Osteocyte (in vitro differentiated cells): Measurements from ENCODE around the gene TTBK1. TPM values are rescaled to one million over a fixed set of nuclear protein-coding genes. Genes with fewer than 3 reads are reported as not detected.

Experiments
- DNase-seq: peaks from one replicate; pipeline ENCODE4 v3.0.0; 2021; ENCODE audit warnings: mixed read lengths; ENCODE audit not compliant: unreplicated experiment; ENCODE audit errors: extremely low spot score
- H3K27ac Mint-ChIP-seq: one replicate; pipeline ENCODE4 v1.8.0; 2021; ENCODE audit warnings: mild to moderate bottlenecking, mixed read lengths; ENCODE audit not compliant: unreplicated experiment
- H3K27me3 Mint-ChIP-seq: one replicate; pipeline ENCODE4 v1.8.0; 2021; ENCODE audit warnings: mixed read lengths; ENCODE audit not compliant: unreplicated experiment
- H3K36me3 Mint-ChIP-seq: one replicate; pipeline ENCODE4 v1.8.0; 2021; ENCODE audit warnings: mixed read lengths; ENCODE audit not compliant: unreplicated experiment
- H3K4me1 Mint-ChIP-seq: one replicate; pipeline ENCODE4 v1.8.0; 2021; ENCODE audit warnings: mixed read lengths; ENCODE audit not compliant: unreplicated experiment
- H3K4me3 Mint-ChIP-seq: one replicate; pipeline ENCODE4 v1.8.0; 2021; ENCODE audit warnings: mild to moderate bottlenecking, moderate library complexity, mixed read lengths; ENCODE audit not compliant: unreplicated experiment
- H3K9me3 Mint-ChIP-seq: one replicate; pipeline ENCODE4 v1.8.0; 2021; ENCODE audit warnings: mixed read lengths; ENCODE audit not compliant: unreplicated experiment
- CTCF ChIP-seq: fragments of 200-600 bp; sonication (generic); IDR thresholded peaks from 2 replicates; pipeline ENCODE4 v1.5.0; 2021; ENCODE audit warnings: antibody characterized with exemption, mild to moderate bottlenecking, moderate library complexity
- total RNA-seq: library from RNA; stranded (reverse); gene quantifications from 2 replicates; pipeline ENCODE4 v1.2.1, GENCODE V29; 2021

Gene TTBK1
- total RNA-seq, 1 donor from 2014 or later = 0.08 TPM

- peaks cover 10% of the 10 kb centered on the region for H3K4me1 Mint-ChIP-seq
- peaks cover 15% of the 10 kb centered on the region for H3K27me3 Mint-ChIP-seq
- TF ChIP-seq CTCF = no peak
- no peaks in the 10 kb centered on the region for H3K36me3 Mint-ChIP-seq
- H3K9me3 Mint-ChIP-seq = no peaks in the 10 kb centered on the region
- H3K4me3 Mint-ChIP-seq = no peak overlapping the region
- DNase-seq = no peak
- no peak overlapping the region for H3K27ac Mint-ChIP-seq
These were observed 22.3 kb downstream of the TTBK1 start for GRCh38 chr6:43265564-43265963.

GRCh38 chr6:43267619-43268354, 24.5 kb downstream of the TTBK1 start:
- DNase-seq = no peak
- TF ChIP-seq CTCF = no peak
- Mint-ChIP-seq H3K27ac (no peak overlapping the region), H3K4me3 (no peak overlapping the region), H3K27me3 (peaks cover 17% of the 10 kb centered on the region), H3K36me3 (no peaks in the 10 kb centered on the region), H3K9me3 (no peaks in the 10 kb centered on the region), H3K4me1 (peaks cover 4% of the 10 kb centered on the region)

- peaks cover 4% of the 10 kb centered on the region for H3K4me1 Mint-ChIP-seq
- no peak overlapping the region for H3K4me3 Mint-ChIP-seq
- peaks cover 23% of the 10 kb centered on the region for H3K27me3 Mint-ChIP-seq
- no peak overlapping the region for H3K27ac Mint-ChIP-seq
- H3K36me3 Mint-ChIP-seq = no peaks in the 10 kb centered on the region
- no peaks in the 10 kb centered on the region for H3K9me3 Mint-ChIP-seq
- no peak for DNase-seq
- TF ChIP-seq CTCF = no peak
These were observed 25.0 kb downstream of the TTBK1 start for GRCh38 chr6:43268355-43268700.

- peaks cover 27% of the 10 kb centered on the region for H3K27me3 Mint-ChIP-seq
- no peak for DNase-seq
- TF ChIP-seq CTCF = no peak
- no peak overlapping the region for H3K4me3 Mint-ChIP-seq
- H3K9me3 Mint-ChIP-seq = no peaks in the 10 kb centered on the region
- H3K4me1 Mint-ChIP-seq = peaks cover 4% of the 10 kb centered on the region
- H3K36me3 Mint-ChIP-seq = no peaks in the 10 kb centered on the region
- no peak overlapping the region for H3K27ac Mint-ChIP-seq
These were observed 25.5 kb downstream of the TTBK1 start for GRCh38 chr6:43268782-43269272.

GRCh38 chr6:43269273-43270007, 26.2 kb downstream of the TTBK1 start:
- Mint-ChIP-seq H3K4me1 (peaks cover 4% of the 10 kb centered on the region), H3K27me3 (peaks cover 32% of the 10 kb centered on the region), H3K9me3 (no peaks in the 10 kb centered on the region), H3K36me3 (no peaks in the 10 kb centered on the region), H3K4me3 (no peak overlapping the region), H3K27ac (no peak overlapping the region)
- DNase-seq = no peak
- no peak for TF ChIP-seq CTCF
